Gastroesophageal sphincter (tissue), 3 donors: Measurements from ENCODE around the gene EVPL.

Source experiments
- CTCF ChIP-seq, 4 experiments: fragments of 200-600 bp in 2 of 4; fragments of 450-650 bp in 2 of 4; sonication (generic) in 1 of 4; IDR thresholded peaks; one replicate each; pipeline ENCODE4 v1.5.1; 2017 to 2019; ENCODE audit warnings: antibody characterized with exemption in 4 of 4, mild to moderate bottlenecking in 2 of 4, moderate library complexity in 2 of 4
- POLR2A ChIP-seq, 2 donors: fragments of 450-650 bp; IDR thresholded peaks; one replicate each; pipeline ENCODE4 v1.6.1; 2017; ENCODE audit warnings: antibody characterized with exemption in 2 of 2, mild to moderate bottlenecking in 2 of 2, moderate library complexity in 1 of 2

DNA sequence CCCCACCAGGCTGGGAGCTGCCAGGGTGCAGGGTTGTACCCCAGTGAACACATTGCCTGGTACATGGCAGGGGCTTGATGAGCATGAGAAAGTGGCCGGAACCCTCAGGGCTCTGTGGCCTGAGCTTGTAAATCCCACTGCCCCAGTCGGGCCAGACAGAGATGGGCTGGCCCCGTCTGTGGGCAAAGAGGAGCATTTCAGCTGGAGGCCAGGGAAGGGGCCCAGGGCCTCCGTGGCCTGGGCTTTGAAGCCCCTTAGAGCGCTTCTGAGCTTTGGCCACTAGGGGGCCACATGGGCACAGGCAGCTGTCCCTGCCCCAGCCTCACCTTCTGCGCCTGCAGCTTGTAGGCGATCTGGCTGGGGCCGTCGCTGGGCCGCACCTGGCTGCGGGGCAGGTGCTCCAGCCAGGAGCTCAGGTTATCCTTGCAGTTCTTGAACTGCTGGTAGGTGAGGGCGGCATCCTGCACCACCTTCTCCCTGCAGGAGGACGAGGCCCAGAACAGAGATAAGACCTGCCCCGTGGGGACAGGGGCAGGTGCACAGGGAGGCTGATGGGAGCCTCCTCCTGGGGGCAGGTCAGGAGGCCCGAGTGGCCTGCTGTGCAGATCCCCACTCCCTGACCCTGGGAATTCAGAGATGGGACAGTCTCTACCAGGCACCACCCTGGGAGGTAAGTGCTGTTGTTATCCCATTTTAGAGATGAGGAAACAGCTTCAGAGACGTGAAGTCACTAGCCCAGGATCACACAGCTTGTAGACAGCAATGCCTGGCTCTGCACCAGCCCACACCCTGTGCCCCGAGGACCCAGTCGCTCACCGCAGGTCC is 12.8 kb downstream of the EVPL start:
- TF ChIP-seq CTCF (IDR thresholded peaks at IDR 0.05): peak in 3 of 4 experiments; percentile 85 to 96 (median 96)
- peak in 1 of 2 donors; percentile 6 for TF ChIP-seq POLR2A (IDR thresholded peaks at IDR 0.05)
